H1 (cell line): Measurements from ENCODE around the gene CTPS2. TPM values are rescaled to one million over a fixed set of nuclear protein-coding genes. Genes with fewer than 3 reads are reported as not detected.
"Not testable (repeated sequence)": the region's sequence is repeated elsewhere in the genome, so short reads cannot be mapped to it uniquely, and the experiment has no call there.

Experiments used
- CTCF ChIA-PET: fragments of 300-600 bp; sonication (Branson Sonifier 250); formaldehyde crosslinking; loops from one replicate; lab custom pipeline; 2021; ENCODE audit not compliant: partially characterized antibody; lab: Charles Lee
- POLR2A ChIA-PET: fragments of 300-600 bp; sonication (Branson Sonifier 250); formaldehyde crosslinking; loops from one replicate; lab custom pipeline; 2021; ENCODE audit warnings: inconsistent platforms; ENCODE audit not compliant: partially characterized antibody; lab: Charles Lee
- DNase-seq, 2 experiments: peaks; one replicate each; pipeline versions ENCODE4 v3.0.0 to v3.0.0-alpha.2; 2010 to 2022; ENCODE audit warnings: low spot score in 2 of 2, low read depth in 1 of 2, mixed read lengths in 1 of 2
- FAIRE-seq: peaks from 2 replicates; lab custom pipeline; 2011; peaks lifted over from hg19 to GRCh38; lab: Jason Lieb, UNC
- H2AFZ ChIP-seq: 2 replicates; pipeline ENCODE4 v1.8.1; 2012; ENCODE audit warnings: low read length, inconsistent platforms
- H2AK5ac ChIP-seq: 2 replicates; pipeline ENCODE4 v1.6.1; 2013; ENCODE audit warnings: low read depth, low read length
- H2BK120ac ChIP-seq: replicated peaks from 2 replicates; pipeline ENCODE3; 2013; ENCODE audit warnings: low read depth, low read length, inconsistent platforms
- H2BK12ac ChIP-seq: 2 replicates; pipeline ENCODE4 v1.6.1; 2013; ENCODE audit warnings: low read depth, low read length
- H2BK15ac ChIP-seq: 2 replicates; pipeline ENCODE4 v1.6.1; 2013; ENCODE audit warnings: low read length
- H2BK20ac ChIP-seq: 2 replicates; pipeline ENCODE4 v1.6.1; 2013; ENCODE audit warnings: low read length
- H2BK5ac ChIP-seq: 2 replicates; pipeline ENCODE4 v1.6.1; 2013; ENCODE audit warnings: low read depth, low read length
- H3K14ac ChIP-seq: 2 replicates; pipeline ENCODE4 v1.6.1; 2013; ENCODE audit warnings: inconsistent platforms; ENCODE audit not compliant: insufficient read length
- H3K18ac ChIP-seq: 2 replicates; pipeline ENCODE4 v1.6.1; 2013; ENCODE audit warnings: low read length; ENCODE audit errors: extremely low read depth
- H3K23ac ChIP-seq: 2 replicates; pipeline ENCODE4 v1.6.1; 2013; ENCODE audit warnings: inconsistent platforms; ENCODE audit not compliant: insufficient read length
- H3K23me2 ChIP-seq: 2 replicates; pipeline ENCODE4 v1.6.1; 2013; ENCODE audit warnings: low read depth, low read length
- H3K27ac ChIP-seq: 2 replicates; pipeline ENCODE4 v1.6.1; 2011; ENCODE audit warnings: low read depth, low read length, inconsistent platforms
- H3K27me3 ChIP-seq, 4 experiments: replicated peaks in 1 of 4; 1 replicate in 1 of 4; 2 replicates in 3 of 4; pipeline versions ENCODE4 v1.6.1 to v1.8.1; 2011 to 2013; ENCODE audit warnings: low read length in 3 of 4, mild to moderate bottlenecking in 3 of 4, inconsistent platforms in 2 of 4, mixed read lengths in 2 of 4, moderate library complexity in 1 of 4; ENCODE audit not compliant: control insufficient read depth in 3 of 4, insufficient read depth in 3 of 4; ENCODE audit errors: extremely low read depth in 1 of 4
- H3K36me3 ChIP-seq, 4 experiments: 2 replicates each; pipeline versions ENCODE4 v1.6.1 to v1.8.1; 2011 to 2013; ENCODE audit warnings: mild to moderate bottlenecking in 4 of 4, low read length in 3 of 4, moderate library complexity in 2 of 4, control low read depth in 1 of 4, inconsistent platforms in 1 of 4; ENCODE audit not compliant: insufficient read depth in 4 of 4, control insufficient read depth in 2 of 4
- H3K4ac ChIP-seq: replicated peaks from 2 replicates; pipeline ENCODE3; 2013; ENCODE audit warnings: low read length, low read depth, mixed read lengths, inconsistent platforms; ENCODE audit not compliant: insufficient read length
- H3K4me1 ChIP-seq, 4 experiments: replicated peaks in 1 of 4; 1 replicate in 1 of 4; 2 replicates in 3 of 4; pipeline versions ENCODE4 v1.6.1 to v1.8.1; 2011 to 2013; ENCODE audit warnings: low read length in 3 of 4, inconsistent platforms in 2 of 4, mixed read lengths in 1 of 4; ENCODE audit not compliant: insufficient read depth in 4 of 4, control insufficient read depth in 3 of 4
- H3K4me2 ChIP-seq, 2 experiments: 2 replicates each; pipeline versions ENCODE4 v1.6.1 to v1.8.1; 2011 to 2013; ENCODE audit warnings: low read depth in 2 of 2, low read length in 2 of 2, control low read depth in 1 of 2, inconsistent platforms in 1 of 2, mild to moderate bottlenecking in 1 of 2; ENCODE audit not compliant: insufficient read depth in 1 of 2
- H3K4me3 ChIP-seq, 4 experiments: fragments of 200-600, 300-600 bp in 1 of 4; sonication (generic), shearing (Covaris generic), sonication (Bioruptor Twin) in 1 of 4; 2 replicates each; pipeline versions ENCODE4 v1.5.1 to v1.8.1; 2011 to 2016; ENCODE audit warnings: low read length in 4 of 4, low read depth in 3 of 4, control low read depth in 2 of 4, inconsistent platforms in 2 of 4, mild to moderate bottlenecking in 2 of 4, mixed read lengths in 1 of 4, moderate library complexity in 1 of 4; ENCODE audit not compliant: insufficient read depth in 2 of 4; ENCODE audit errors: extremely low read depth in 1 of 4
- H3K56ac ChIP-seq: replicated peaks from 2 replicates; pipeline ENCODE3; 2013; ENCODE audit warnings: low read depth, mild to moderate bottlenecking, mixed read lengths, low read length, inconsistent platforms; ENCODE audit not compliant: insufficient read length
- H3K79me1 ChIP-seq: 2 replicates; pipeline ENCODE4 v1.6.1; 2013; ENCODE audit warnings: low read depth, low read length, control low read depth
- H3K79me2 ChIP-seq, 2 experiments: 2 replicates each; pipeline versions ENCODE4 v1.6.1 to v1.8.1; 2012 to 2013; ENCODE audit warnings: low read length in 2 of 2, mild to moderate bottlenecking in 2 of 2, inconsistent platforms in 1 of 2; ENCODE audit not compliant: insufficient read depth in 2 of 2, control insufficient read depth in 1 of 2
- H3K9ac ChIP-seq, 4 experiments: replicated peaks in 1 of 4; 1 replicate in 1 of 4; 2 replicates in 3 of 4; pipeline versions ENCODE4 v1.6.1 to v1.8.1; 2011 to 2013; ENCODE audit warnings: low read depth in 3 of 4, low read length in 3 of 4, control low read depth in 2 of 4, mild to moderate bottlenecking in 2 of 4, moderate library complexity in 2 of 4, inconsistent platforms in 1 of 4; ENCODE audit errors: extremely low read depth in 1 of 4
- H3K9me3 ChIP-seq, 2 experiments: 2 replicates each; pipeline versions ENCODE4 v1.6.1 to v1.8.1; 2012 to 2013; ENCODE audit warnings: mild to moderate bottlenecking in 2 of 2, moderate library complexity in 2 of 2, control low read depth in 1 of 2, inconsistent platforms in 1 of 2, low read depth in 1 of 2, low read length in 1 of 2, mixed read lengths in 1 of 2; ENCODE audit not compliant: insufficient read depth in 2 of 2
- H4K20me1 ChIP-seq, 2 experiments: replicated peaks in 1 of 2; 2 replicates each; pipeline versions ENCODE3 to v1.8.1; 2011 to 2013; ENCODE audit warnings: inconsistent platforms in 2 of 2, low read length in 2 of 2, mild to moderate bottlenecking in 1 of 2; ENCODE audit not compliant: insufficient read depth in 2 of 2, control insufficient read depth in 1 of 2
- H4K5ac ChIP-seq: 2 replicates; pipeline ENCODE4 v1.6.1; 2013; ENCODE audit warnings: low read length, low read depth, mixed read lengths, inconsistent platforms; ENCODE audit not compliant: insufficient read length
- H4K8ac ChIP-seq: 2 replicates; pipeline ENCODE4 v1.8.0; 2013; ENCODE audit warnings: mild to moderate bottlenecking, moderate library complexity, low read length, inconsistent platforms; ENCODE audit not compliant: insufficient read depth; ENCODE audit errors: extremely low read depth
- H4K91ac ChIP-seq: replicated peaks from 2 replicates; pipeline ENCODE3; 2013; ENCODE audit warnings: low read length, mixed read lengths, inconsistent platforms; ENCODE audit not compliant: insufficient read length
- BACH1 ChIP-seq: IDR thresholded peaks from 2 replicates; pipeline ENCODE4 v1.6.1; 2012; ENCODE audit warnings: low read length, improper control_type of control experiment
- CHD1 ChIP-seq: IDR thresholded peaks from 2 replicates; pipeline ENCODE4 v1.6.1; 2012; ENCODE audit warnings: low read depth, low read length, improper control_type of control experiment
- CHD2 ChIP-seq: IDR thresholded peaks from 2 replicates; pipeline ENCODE4 v1.6.1; 2012; ENCODE audit warnings: low read length, improper control_type of control experiment
- CTCF ChIP-seq, 3 experiments: IDR thresholded peaks; 1 replicate in 2 of 3; 2 replicates in 1 of 3; pipeline versions ENCODE4 v1.5.1 to v1.6.1; 2011; ENCODE audit warnings: low read length in 3 of 3, mild to moderate bottlenecking in 3 of 3, inconsistent platforms in 2 of 3, low read depth in 1 of 3, moderate library complexity in 1 of 3; ENCODE audit not compliant: insufficient read depth in 1 of 3; ENCODE audit errors: control extremely low read depth in 1 of 3
- MAX ChIP-seq: IDR thresholded peaks from 2 replicates; pipeline ENCODE4 v1.6.1; 2012; ENCODE audit warnings: inconsistent platforms
- POLR2A ChIP-seq, 2 experiments: IDR thresholded peaks; 1 replicate in 1 of 2; 2 replicates in 1 of 2; pipeline ENCODE4 v1.6.1; 2011; ENCODE audit warnings: low read depth in 2 of 2, low read length in 2 of 2, mild to moderate bottlenecking in 2 of 2; ENCODE audit errors: control extremely low read depth in 1 of 2
- RFX5 ChIP-seq: IDR thresholded peaks from 2 replicates; pipeline ENCODE4 v1.6.1; 2011; ENCODE audit warnings: low read depth, low read length, improper control_type of control experiment, borderline replicate concordance
- RNF2 ChIP-seq: fragments of 200-900, 300-1000 bp; sonication (generic); IDR thresholded peaks from 2 replicates; pipeline ENCODE4 v1.7.1; 2016; ENCODE audit warnings: borderline replicate concordance, low read depth, mild to moderate bottlenecking, antibody characterized with exemption, low read length; ENCODE audit not compliant: poor library complexity, severe bottlenecking; ENCODE audit errors: missing control alignments
- TBP ChIP-seq: IDR thresholded peaks from 2 replicates; pipeline ENCODE4 v1.6.1; 2011; ENCODE audit warnings: low read depth, low read length, improper control_type of control experiment
- ZNF274 ChIP-seq: IDR thresholded peaks from 2 replicates; pipeline ENCODE4 v1.7.0; 2012; ENCODE audit warnings: low read length, borderline replicate concordance; ENCODE audit errors: extremely low read depth
- WGBS, 2 experiments: shearing (Covaris generic) in 1 of 2; methylation state at CpG; one replicate each; pipeline versions ENCODE4 v1.1.6 to v1.1.7; 2013 to 2015; ENCODE audit warnings: low lambda C conversion rate in 2 of 2, mixed read lengths in 2 of 2, inconsistent platforms in 1 of 2, low coverage in 1 of 2, missing lambda C conversion rate in 1 of 2; ENCODE audit not compliant: insufficient replicate concordance in 2 of 2, insufficient coverage in 1 of 2, insufficient read length in 1 of 2; ENCODE audit errors: extremely low coverage in 1 of 2, missing lambda C conversion rate in 1 of 2; 5-methylcytosine and 5-hydroxymethylcytosine counted together
- polyA plus RNA-seq, 7 experiments: library from polyadenylated mRNA; depleted of rRNA in 3 of 7; stranded (reverse) in 5 of 7; unstranded in 2 of 7; fragments of >200 nt in 5 of 7; fragments of 200-250 nt in 2 of 7; gene quantifications; 1 replicate in 5 of 7; 2 replicates in 1 of 7; 4 replicates in 1 of 7; pipeline versions ENCODE4 v1.2.1 to v1.2.3, GENCODE V29; 2011 to 2013; ENCODE audit warnings: missing spikeins in 2 of 7, mixed read lengths in 2 of 7
- total RNA-seq: library from RNA; stranded (reverse); fragmentation: NEBNext Ultra II Directional; extraction: Animal tissue kit (Norgen Biotek cat#: 25700); gene quantifications from 2 replicates; pipeline ENCODE4 v1.2.1, GENCODE V29; 2021

The CTPS2 gene
- total and polyA plus RNA-seq, 2 of the 8 experiments (the other 6 are each of a cell fraction or from before 2014, with no cell fraction given) = 17.1 to 34.0 TPM

GRCh38 chrX:16718824-16719333 lies 6.4 kb upstream of the CTPS2 start (continued):
- TF ChIP-seq CTCF (IDR thresholded peaks at IDR 0.05; ENCODE audit: control extremely low read depth in 1 of 3, insufficient read depth in 1 of 3, low read depth in 1 of 3, low read length in 3 of 3) = no peak
- no peak for TF ChIP-seq RNF2
- no peak for TF ChIP-seq RFX5
- TF ChIP-seq MAX = no peak
- no peak for TF ChIP-seq ZNF274
- TF ChIP-seq CHD1 = no peak
- TF ChIP-seq TBP = no peak
- no peak for TF ChIP-seq CHD2
- TF ChIP-seq BACH1 = no peak
- no peak for TF ChIP-seq POLR2A (IDR thresholded peaks at IDR 0.05; ENCODE audit: control extremely low read depth in 1 of 2, low read depth in 2 of 2, low read length in 2 of 2)

GRCh38 chrX:16716451-16716850 lies 4.0 kb upstream of the CTPS2 start:
- H3K18ac ChIP-seq, DNase-seq, FAIRE-seq, H2BK5ac ChIP-seq, H3K4me3 ChIP-seq, CTCF ChIA-PET, H2BK15ac ChIP-seq, H2BK12ac ChIP-seq, H3K79me1 ChIP-seq, H4K5ac ChIP-seq, H4K8ac ChIP-seq, H3K9me3 ChIP-seq, H3K23me2 ChIP-seq, H2BK120ac ChIP-seq, H4K20me1 ChIP-seq, H3K27me3 ChIP-seq, H3K4ac ChIP-seq, H4K91ac ChIP-seq, H2AK5ac ChIP-seq, H2BK20ac ChIP-seq, H3K4me2 ChIP-seq, H3K27ac ChIP-seq, H3K23ac ChIP-seq, H2AFZ ChIP-seq, H3K14ac ChIP-seq, POLR2A ChIA-PET, H3K4me1 ChIP-seq, H3K9ac ChIP-seq, H3K36me3 ChIP-seq, H3K56ac ChIP-seq: not testable (repeated sequence)
- WGBS, 2 experiments = 86% methylated on average over 5 of the region's 6 CpGs; no CpG with 5 or more reads in 1 of the 2 experiments
- H3K79me2 ChIP-seq = peaks cover 6 to 22% of the 10 kb centered on the region in 2 experiments; a peak in 3 of 4 replicates
